ENCODE data around the gene MRPL16. TPM values are rescaled to one million over a fixed set of nuclear protein-coding genes. Genes with fewer than 3 reads are reported as not detected.
"Not testable (repeated sequence)": the region's sequence is repeated elsewhere in the genome, so short reads cannot be mapped to it uniquely, and the experiment has no call there.

Gene MRPL16
- polyA plus RNA-seq, 3 donors = 57.2 to 60.1 (median 59.9) TPM

DNA sequence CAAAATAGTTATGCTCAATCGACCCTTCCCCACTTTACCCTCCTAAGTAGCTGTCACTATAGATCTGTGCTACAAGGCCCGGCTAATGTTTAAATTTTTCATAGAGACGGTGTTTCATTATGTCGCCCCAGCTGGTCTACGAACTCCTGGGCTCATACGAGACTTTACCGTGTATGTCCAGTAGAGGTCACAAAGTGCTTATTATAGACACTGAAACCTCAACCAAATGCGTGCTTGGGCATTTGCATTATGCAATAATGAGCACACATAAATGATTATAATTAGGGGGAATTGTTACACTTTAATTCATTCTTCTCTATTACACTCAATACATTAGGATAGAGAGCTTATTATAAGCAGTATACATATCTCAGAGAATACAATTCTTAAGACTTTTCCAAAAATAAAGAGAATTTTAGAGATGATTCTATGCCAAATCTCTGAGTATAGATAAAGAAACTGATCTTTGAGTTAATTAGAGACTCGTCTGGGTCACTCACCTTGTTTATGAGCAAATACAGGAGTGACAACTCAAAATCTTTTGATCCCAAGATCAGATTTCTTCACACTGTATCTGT lies 12.5 kb upstream of the MRPL16 start:
- DNase-seq (ENCODE audit: extremely low read depth in 1 of 11, low read depth in 9 of 11, low spot score in 4 of 11) = peak in 5 of 11 donors; percentile 8 to 35 (median 17)

DNA sequence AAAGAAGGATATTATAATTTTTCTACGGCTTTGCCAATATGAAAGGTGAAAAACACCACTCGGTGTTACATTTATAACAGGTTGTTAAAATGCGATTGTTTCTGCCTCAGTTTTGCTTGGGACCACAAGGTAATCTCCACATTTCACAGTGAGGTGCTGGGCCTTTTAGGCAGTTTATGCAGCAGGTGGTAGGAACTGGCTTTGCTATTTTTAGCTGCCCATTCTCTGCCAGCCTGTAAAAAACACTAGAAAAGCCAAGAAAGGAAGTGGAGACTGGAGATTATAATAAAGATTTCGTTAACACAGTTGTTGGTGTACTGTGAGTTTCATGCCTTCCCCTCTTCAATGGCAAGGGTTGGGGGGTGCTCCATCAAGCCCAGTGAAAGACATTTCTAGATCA lies 8.0 kb upstream of the MRPL16 start:
- DNase-seq (ENCODE audit: extremely low read depth in 1 of 11, low read depth in 9 of 11, low spot score in 4 of 11) = no peak

DNA sequence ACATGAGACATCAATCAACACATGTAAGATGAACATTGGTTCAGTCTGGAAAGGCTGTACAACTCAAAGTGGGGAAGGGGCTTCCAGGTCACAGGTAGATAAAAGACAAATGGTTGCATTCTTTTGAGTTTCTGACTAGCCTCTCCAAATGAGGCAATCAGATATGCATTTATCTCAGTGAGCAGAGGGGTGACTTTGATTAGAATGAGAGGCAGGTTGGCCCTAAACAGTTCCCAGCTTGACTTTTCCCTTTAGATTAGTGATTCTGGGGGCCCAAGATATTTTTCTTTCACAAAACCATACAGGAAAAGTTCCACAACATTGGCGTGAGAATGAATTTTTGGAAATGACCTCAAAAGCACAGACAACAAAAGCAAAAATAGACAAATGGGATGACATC lies 5.9 kb upstream of the MRPL16 start:
- not testable (repeated sequence) for DNase-seq (ENCODE audit: extremely low read depth in 1 of 11, low read depth in 9 of 11, low spot score in 4 of 11)

DNA sequence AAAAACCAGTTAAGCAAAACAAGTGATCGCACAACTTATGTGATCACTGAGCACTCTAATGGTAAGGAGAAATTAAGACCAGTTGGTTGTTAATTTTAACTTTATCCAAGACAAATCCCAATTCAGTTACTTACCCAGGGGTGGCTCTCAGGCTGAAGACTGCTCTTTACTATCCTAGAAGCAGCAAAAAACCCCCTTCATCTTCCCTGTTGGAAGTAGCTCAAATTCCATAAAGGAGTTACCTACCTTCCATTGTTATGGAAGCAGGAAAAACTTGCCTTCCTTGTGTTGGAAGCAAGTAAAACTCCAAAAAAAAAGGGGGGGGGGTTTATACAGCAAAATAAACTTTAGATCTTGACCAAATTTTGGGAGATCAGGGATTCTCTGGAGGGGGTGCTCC lies 5.2 kb upstream of the MRPL16 start:
- DNase-seq (ENCODE audit: extremely low read depth in 1 of 11, low read depth in 9 of 11, low spot score in 4 of 11) = no peak

DNA sequence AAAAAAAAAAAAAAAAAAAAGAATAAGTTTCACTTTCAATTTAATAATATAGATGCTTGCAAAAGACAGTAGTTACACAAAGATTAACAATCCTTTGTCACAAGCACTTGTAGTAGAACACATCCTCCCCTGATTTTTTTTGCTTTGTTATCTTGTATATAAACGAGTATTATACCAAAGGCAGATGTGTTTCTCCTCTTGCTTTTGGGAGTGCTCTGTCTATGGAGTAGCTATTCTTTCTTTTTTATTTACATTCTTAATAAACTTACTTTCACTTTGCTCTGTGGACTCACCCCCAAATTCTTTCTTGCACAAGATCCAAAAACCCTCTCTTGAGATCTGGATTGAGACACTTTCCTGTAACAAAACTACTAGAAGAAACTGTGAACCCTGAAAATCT lies 3.4 kb upstream of the MRPL16 start:
- no peak for DNase-seq (ENCODE audit: extremely low read depth in 1 of 11, low read depth in 9 of 11, low spot score in 4 of 11)

DNA sequence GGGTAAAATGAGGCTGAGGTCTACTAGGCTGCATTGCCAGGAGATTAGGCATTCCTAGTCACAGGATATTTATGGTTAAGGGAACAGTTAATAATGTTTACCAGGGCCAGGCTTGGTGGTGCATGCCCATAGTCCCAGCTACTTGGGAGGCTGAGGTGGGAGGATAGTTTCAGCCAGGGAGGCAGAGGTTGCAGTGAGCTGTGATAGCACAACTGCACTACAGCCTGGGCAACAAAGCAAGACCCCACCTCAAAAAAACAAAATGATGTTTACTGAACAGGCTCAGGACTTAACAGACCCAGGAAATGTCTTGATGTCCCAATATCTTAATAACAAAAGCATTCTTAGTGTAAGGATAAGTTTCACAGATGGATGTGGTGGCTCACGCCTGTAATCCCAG lies 2.8 kb upstream of the MRPL16 start:
- DNase-seq (ENCODE audit: extremely low read depth in 1 of 11, low read depth in 9 of 11, low spot score in 4 of 11) = no peak

DNA sequence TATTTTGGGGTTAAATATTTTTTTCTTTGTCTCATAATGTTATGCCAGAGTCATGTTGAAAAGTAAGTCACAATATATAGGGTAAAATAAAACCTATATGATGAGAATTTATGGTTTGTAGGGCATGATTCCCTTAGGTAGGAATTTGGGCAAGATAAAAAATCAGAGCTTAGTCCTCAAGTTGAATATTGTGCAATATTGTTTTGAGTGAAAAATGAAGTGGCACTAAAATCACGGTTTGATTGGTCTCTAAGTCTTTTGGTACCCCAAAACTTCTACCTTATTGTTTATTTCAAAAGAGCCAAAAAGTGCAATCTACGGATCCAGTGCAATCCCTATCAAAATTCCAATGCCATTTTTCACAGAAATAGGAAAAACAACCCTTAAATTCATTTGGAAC lies 1.6 kb upstream of the MRPL16 start:
- no peak for DNase-seq (ENCODE audit: extremely low read depth in 1 of 11, low read depth in 9 of 11, low spot score in 4 of 11)

DNA sequence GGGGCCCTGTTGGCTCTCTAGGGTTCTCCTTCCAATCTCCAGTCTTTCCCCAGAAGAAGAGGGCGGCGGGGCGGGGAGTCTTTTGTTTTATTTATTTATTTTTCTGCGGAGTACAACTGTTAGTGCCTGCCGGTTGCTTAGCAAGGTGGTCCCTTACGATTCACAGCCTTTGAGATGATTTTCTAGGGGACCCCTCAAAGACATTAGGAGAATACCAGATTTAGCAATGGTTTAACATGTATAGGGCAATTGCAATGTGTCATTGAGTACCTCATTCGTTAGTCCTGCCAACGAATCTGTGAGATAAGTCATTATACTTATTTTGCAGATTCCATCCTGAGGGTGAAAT lies 307 bp upstream of the MRPL16 start:
- no peak for DNase-seq (ENCODE audit: extremely low read depth in 1 of 11, low read depth in 9 of 11, low spot score in 4 of 11)

DNA sequence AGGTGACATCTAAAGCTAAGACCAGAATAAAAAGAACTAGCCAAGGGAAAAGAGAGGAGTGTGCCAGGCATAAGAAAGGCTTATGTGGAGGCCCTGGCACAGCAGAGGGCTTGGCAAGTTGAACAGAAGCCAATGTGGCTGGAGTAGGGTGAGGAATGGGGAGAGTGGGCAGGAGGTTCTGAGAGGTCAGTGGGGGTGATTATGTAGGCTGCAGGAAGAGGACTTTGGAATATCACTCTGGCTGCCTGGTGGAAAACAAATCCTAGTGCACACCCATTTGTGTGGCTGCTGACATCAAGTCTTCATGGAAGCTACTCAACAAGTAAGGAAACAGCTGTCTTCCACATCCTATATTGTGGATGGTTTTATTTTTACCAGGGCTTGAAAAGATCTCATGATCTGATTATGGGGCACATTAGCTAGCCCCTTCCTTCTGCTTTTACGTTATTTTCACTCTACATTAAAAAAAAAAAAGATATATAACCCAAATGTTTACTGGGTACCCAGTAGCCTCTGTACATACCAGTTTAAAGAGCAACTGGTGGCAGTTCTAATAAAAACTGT lies 3.4 kb downstream of the MRPL16 start:
- DNase-seq (ENCODE audit: extremely low read depth in 1 of 11, low read depth in 9 of 11, low spot score in 4 of 11) = no peak

DNA sequence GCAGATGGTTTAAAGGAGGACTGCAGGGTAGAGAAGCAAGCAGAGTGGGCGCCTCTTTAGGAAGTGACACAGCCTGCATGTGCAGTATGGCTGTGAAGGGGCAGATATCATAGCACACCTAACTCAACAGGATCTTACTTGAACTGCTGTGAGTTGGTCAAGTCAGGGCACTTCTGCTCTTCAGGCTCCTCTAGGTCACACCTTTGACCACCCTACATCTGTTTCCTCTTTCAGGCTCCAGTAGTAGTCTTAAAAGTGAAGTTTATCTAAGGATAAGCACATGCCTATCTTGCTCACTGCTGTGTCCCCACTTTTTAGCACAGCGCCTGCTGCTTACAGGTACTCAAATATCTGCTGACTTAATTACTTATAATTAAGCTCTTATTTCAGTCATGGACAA lies 6.5 kb downstream of the MRPL16 start:
- DNase-seq (ENCODE audit: extremely low read depth in 1 of 11, low read depth in 9 of 11, low spot score in 4 of 11) = no peak

DNA sequence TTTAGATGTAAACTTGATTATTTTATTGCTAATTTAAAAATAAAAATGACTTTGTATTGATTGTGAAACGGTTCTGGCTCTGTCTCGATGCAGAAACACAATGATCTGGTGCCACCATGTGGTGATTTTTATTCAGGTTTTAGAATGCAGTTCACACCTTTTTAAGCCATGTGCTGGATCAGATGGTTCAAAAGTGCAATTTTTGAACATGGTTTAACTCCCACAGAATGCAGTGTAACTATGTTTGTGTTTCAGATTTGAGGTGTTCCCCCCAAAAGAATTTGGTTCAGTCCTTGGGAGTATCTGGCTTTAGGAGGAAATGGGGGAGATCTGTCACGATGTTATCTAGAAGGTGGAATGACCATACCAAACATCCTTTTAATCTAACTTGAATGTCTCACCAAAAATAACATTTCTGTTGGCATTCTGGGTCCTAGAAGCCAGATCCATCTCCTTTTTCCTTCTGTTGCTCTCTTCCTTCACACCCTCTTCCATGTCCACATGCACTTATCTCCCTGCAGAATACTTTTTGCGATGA lies 7.9 kb downstream of the MRPL16 start:
- peak in 7 of 11 donors; percentile 15 to 55 (median 34) for DNase-seq (ENCODE audit: extremely low read depth in 1 of 11, low read depth in 9 of 11, low spot score in 4 of 11)

DNA sequence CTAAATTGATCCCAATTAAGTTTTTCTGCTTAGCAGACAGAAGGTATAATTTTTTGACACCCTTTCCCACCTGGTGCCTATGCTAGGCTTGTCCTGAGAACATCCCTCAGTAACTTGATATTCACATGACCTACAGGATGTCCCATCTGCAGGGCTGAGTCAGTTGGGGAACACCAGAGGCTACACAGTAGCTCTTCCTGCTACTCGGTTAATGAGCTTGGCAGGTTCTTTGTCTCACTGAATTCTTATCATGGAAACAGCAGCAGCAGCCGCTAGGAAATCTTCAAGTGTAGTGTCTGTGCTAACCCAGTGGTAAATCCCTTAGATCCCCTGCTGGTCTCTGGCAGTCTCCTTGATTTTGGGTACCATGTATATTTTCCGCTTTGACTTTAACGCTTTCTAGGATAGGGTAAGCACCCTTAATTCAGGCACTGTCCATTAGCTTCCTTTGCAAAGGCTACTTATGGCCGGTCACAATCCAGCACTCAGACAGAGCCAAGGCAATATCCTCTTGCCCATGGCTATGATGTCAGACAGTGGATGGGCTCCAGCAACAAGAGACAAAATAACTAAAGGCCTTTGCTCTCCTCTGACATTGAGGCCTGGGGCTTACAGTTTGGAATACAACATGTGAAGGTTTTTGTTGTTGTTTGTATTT lies 8.5 kb downstream of the MRPL16 start:
- no peak for DNase-seq (ENCODE audit: extremely low read depth in 1 of 11, low read depth in 9 of 11, low spot score in 4 of 11)

DNA sequence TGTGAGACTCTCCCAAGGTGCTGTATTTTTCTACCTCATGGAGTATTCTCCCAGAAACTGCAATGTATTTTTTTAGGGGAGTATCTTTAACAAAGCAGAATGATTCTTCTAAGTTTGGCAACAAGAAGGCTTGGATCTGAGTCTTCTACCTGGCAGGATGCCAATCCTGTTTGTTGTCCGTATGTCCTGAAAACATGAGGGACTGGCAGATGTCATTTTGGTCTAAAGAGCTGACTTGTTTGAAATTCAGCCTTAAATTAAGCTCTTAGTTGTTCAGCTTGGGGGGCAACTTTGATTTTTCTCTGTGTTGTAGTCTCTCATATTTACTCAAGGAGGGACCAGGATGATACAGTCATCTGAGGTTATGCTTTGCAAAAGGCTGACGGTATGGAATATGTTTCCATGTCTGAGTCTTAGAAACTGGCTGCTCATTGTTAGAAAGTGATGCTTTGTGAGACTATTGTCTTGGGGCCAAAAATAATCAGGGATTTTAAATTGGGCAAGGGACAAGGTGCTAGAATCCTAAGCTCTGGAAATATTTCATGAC lies 9.3 kb downstream of the MRPL16 start:
- no peak for DNase-seq (ENCODE audit: extremely low read depth in 1 of 11, low read depth in 9 of 11, low spot score in 4 of 11)

DNA sequence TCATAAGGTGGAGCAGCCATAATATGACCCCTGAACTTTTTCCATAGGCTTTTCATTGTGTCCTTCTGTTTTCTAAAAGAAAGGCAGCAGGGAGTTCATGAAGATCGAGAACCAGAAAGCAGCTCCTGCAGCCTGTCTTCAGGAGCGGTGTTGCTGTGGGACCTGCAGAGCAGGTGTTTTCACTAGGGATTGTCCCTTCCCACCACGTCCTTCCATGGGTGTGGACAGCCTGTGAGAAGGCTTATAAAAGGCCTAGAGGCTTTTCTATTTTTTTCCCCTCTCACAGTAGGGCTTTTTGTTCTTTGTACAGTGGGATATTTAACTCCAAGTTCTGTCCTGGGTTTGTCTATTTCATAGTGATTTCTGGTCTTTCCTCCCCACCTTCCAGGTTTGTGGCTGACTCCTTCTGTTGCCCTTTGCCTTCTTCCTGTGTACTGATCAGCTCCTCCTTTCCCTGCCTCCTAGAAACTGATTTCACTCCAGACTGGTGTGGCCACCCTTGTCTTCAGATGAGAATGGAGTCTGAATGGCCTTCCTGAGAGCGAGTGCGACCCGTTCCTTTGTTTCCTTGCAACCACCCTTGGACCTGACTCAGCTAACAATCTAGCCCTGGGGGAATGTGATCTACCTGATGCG lies 10.1 kb downstream of the MRPL16 start:
- DNase-seq (ENCODE audit: extremely low read depth in 1 of 11, low read depth in 9 of 11, low spot score in 4 of 11) = no peak

DNA sequence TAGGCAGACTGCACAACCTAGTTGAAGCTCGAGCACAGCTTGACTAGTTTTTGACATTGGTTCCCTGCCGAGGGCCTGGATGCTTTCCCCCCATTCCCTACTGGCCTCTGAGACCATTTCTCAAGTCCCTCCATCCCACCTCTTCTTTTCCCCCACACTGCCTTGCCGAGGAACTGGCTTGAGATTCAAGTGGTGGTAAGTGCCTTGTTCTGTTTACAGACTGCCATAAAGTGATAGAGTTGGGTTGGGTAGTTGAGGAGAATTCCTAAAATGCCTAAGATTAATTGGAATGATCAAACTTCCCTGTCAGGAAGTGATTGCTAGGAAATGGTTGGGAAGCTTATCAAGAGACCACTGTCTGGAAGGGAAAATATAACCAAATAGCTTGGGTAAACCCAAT lies 16.2 kb downstream of the MRPL16 start:
- DNase-seq (ENCODE audit: extremely low read depth in 1 of 11, low read depth in 9 of 11, low spot score in 4 of 11) = no peak

DNA sequence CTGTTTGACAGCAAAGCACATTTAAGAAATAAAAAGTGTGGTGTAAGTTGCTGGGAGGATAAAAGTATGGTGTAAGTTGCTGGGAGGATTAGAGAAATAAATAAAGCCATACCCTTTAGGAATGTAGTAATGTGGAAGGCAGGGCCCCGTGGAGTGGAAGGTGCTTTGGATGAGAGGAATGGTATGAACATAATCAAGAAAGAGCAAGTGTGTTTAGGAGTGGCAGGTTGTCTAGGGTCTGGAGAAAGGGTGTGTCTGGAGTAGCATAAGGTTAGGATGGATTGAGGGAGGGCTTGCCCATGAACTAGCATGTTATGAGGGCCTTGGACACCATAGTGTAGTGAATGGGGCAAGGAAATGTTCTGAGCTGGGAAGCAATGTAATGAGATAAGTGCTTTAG lies 18.1 kb downstream of the MRPL16 start:
- DNase-seq (ENCODE audit: extremely low read depth in 1 of 11, low read depth in 9 of 11, low spot score in 4 of 11) = no peak

DNA sequence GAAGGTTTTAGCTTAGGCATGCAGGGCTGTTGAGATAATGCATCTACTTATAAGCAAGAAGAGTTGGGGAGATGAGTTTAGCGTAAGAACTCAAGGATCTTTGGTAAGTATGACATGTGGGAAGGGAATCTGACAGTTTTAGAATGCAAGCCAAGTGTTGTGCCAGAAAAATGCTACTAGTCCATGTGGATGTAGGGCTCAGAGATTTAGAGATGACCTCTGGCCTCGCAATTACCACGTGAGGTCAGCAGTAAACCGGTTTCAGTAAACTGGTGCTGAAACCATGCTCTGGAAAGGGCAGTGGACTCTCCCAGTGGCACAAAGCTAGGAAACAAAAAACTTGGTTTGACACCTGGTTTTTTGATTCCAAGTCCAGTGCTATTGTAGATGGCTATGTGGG lies 18.9 kb downstream of the MRPL16 start:
- no peak for DNase-seq (ENCODE audit: extremely low read depth in 1 of 11, low read depth in 9 of 11, low spot score in 4 of 11)

DNA sequence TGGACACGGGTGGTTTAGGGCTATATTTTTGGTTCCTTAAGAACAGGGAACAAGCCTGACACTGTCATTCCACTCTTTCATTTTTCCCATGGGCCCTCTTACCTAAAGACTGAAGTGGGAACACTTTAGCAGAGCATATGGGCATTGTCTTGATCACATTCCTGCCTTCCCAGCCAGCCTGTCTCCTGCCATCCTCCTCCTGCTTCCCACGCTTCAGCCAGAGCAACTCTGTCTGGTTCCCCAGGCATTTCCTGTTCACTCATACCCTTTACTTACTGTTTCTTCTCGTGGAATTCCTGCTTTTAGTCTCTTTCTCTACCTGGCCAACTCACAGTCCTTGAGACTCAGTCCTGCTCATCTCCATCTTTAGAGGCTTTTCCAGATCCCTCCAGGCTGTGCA lies 22.8 kb downstream of the MRPL16 start:
- DNase-seq (ENCODE audit: extremely low read depth in 1 of 11, low read depth in 9 of 11, low spot score in 4 of 11) = no peak

DNA sequence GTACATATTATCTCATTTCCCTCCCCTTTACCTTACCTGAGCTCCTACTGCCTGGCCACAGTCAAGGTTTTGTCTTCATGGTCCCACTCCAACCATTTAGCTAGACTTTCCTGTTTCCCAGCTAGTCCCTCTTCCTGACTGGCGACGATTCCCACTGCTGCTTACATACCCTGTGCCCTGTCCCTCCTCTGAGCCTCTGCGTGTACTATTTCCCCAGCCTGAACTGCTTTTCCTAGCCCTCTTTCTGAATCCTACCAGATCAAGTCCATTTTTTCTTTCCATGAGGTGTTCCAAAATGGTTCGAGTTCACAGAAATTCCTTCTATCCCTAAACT lies 23.4 kb downstream of the MRPL16 start:
- DNase-seq (ENCODE audit: extremely low read depth in 1 of 11, low read depth in 9 of 11, low spot score in 4 of 11) = no peak

DNA sequence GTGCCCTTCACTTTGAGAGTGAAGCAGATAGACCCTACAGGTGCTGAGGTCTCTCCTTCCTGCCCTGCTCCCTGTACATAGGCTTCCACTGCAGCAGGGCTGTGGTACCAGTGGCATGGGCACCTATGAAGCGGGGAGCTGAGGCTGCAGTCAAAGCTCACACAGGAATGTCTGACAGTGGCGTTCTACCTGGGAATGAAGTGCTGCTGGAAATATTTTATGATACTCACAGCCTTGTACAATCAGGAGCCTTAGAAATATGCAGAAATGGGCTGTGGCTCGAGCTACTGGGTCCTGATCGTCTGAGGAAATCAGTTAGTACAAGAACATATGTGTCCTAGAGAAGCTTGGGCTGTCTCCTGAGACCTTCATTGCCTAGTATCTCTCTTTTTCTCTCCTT lies 24.8 kb downstream of the MRPL16 start:
- no peak for DNase-seq (ENCODE audit: extremely low read depth in 1 of 11, low read depth in 9 of 11, low spot score in 4 of 11)
